H1 (cell line): Measurements from ENCODE around the gene SFXN4. TPM values are rescaled to one million over a fixed set of nuclear protein-coding genes. Genes with fewer than 3 reads are reported as not detected.

ENCODE experiments used
- CTCF ChIA-PET: fragments of 300-600 bp; sonication (Branson Sonifier 250); formaldehyde crosslinking; loops from one replicate; lab custom pipeline; 2021; ENCODE audit not compliant: partially characterized antibody; lab: Charles Lee
- POLR2A ChIA-PET: fragments of 300-600 bp; sonication (Branson Sonifier 250); formaldehyde crosslinking; loops from one replicate; lab custom pipeline; 2021; ENCODE audit warnings: inconsistent platforms; ENCODE audit not compliant: partially characterized antibody; lab: Charles Lee
- DNase-seq, 2 experiments: peaks; one replicate each; pipeline versions ENCODE4 v3.0.0 to v3.0.0-alpha.2; 2010 to 2022; ENCODE audit warnings: low spot score in 2 of 2, low read depth in 1 of 2, mixed read lengths in 1 of 2
- FAIRE-seq: peaks from 2 replicates; lab custom pipeline; 2011; peaks lifted over from hg19 to GRCh38; lab: Jason Lieb, UNC
- H2AFZ ChIP-seq: 2 replicates; pipeline ENCODE4 v1.8.1; 2012; ENCODE audit warnings: low read length, inconsistent platforms
- H2AK5ac ChIP-seq: 2 replicates; pipeline ENCODE4 v1.6.1; 2013; ENCODE audit warnings: low read depth, low read length
- H2BK120ac ChIP-seq: replicated peaks from 2 replicates; pipeline ENCODE3; 2013; ENCODE audit warnings: low read depth, low read length, inconsistent platforms
- H2BK12ac ChIP-seq: 2 replicates; pipeline ENCODE4 v1.6.1; 2013; ENCODE audit warnings: low read depth, low read length
- H2BK15ac ChIP-seq: 2 replicates; pipeline ENCODE4 v1.6.1; 2013; ENCODE audit warnings: low read length
- H2BK20ac ChIP-seq: 2 replicates; pipeline ENCODE4 v1.6.1; 2013; ENCODE audit warnings: low read length
- H2BK5ac ChIP-seq: 2 replicates; pipeline ENCODE4 v1.6.1; 2013; ENCODE audit warnings: low read depth, low read length
- H3K14ac ChIP-seq: 2 replicates; pipeline ENCODE4 v1.6.1; 2013; ENCODE audit warnings: inconsistent platforms; ENCODE audit not compliant: insufficient read length
- H3K18ac ChIP-seq: 2 replicates; pipeline ENCODE4 v1.6.1; 2013; ENCODE audit warnings: low read length; ENCODE audit errors: extremely low read depth
- H3K23ac ChIP-seq: 2 replicates; pipeline ENCODE4 v1.6.1; 2013; ENCODE audit warnings: inconsistent platforms; ENCODE audit not compliant: insufficient read length
- H3K23me2 ChIP-seq: 2 replicates; pipeline ENCODE4 v1.6.1; 2013; ENCODE audit warnings: low read depth, low read length
- H3K27ac ChIP-seq: 2 replicates; pipeline ENCODE4 v1.6.1; 2011; ENCODE audit warnings: low read depth, low read length, inconsistent platforms
- H3K27me3 ChIP-seq, 4 experiments: replicated peaks in 1 of 4; 1 replicate in 1 of 4; 2 replicates in 3 of 4; pipeline versions ENCODE4 v1.6.1 to v1.8.1; 2011 to 2013; ENCODE audit warnings: low read length in 3 of 4, mild to moderate bottlenecking in 3 of 4, inconsistent platforms in 2 of 4, mixed read lengths in 2 of 4, moderate library complexity in 1 of 4; ENCODE audit not compliant: control insufficient read depth in 3 of 4, insufficient read depth in 3 of 4; ENCODE audit errors: extremely low read depth in 1 of 4
- H3K36me3 ChIP-seq, 4 experiments: 2 replicates each; pipeline versions ENCODE4 v1.6.1 to v1.8.1; 2011 to 2013; ENCODE audit warnings: mild to moderate bottlenecking in 4 of 4, low read length in 3 of 4, moderate library complexity in 2 of 4, control low read depth in 1 of 4, inconsistent platforms in 1 of 4; ENCODE audit not compliant: insufficient read depth in 4 of 4, control insufficient read depth in 2 of 4
- H3K4ac ChIP-seq: replicated peaks from 2 replicates; pipeline ENCODE3; 2013; ENCODE audit warnings: low read length, low read depth, mixed read lengths, inconsistent platforms; ENCODE audit not compliant: insufficient read length
- H3K4me1 ChIP-seq, 4 experiments: replicated peaks in 1 of 4; 1 replicate in 1 of 4; 2 replicates in 3 of 4; pipeline versions ENCODE4 v1.6.1 to v1.8.1; 2011 to 2013; ENCODE audit warnings: low read length in 3 of 4, inconsistent platforms in 2 of 4, mixed read lengths in 1 of 4; ENCODE audit not compliant: insufficient read depth in 4 of 4, control insufficient read depth in 3 of 4
- H3K4me2 ChIP-seq, 2 experiments: 2 replicates each; pipeline versions ENCODE4 v1.6.1 to v1.8.1; 2011 to 2013; ENCODE audit warnings: low read depth in 2 of 2, low read length in 2 of 2, control low read depth in 1 of 2, inconsistent platforms in 1 of 2, mild to moderate bottlenecking in 1 of 2; ENCODE audit not compliant: insufficient read depth in 1 of 2
- H3K4me3 ChIP-seq, 4 experiments: fragments of 200-600, 300-600 bp in 1 of 4; sonication (generic), shearing (Covaris generic), sonication (Bioruptor Twin) in 1 of 4; 2 replicates each; pipeline versions ENCODE4 v1.5.1 to v1.8.1; 2011 to 2016; ENCODE audit warnings: low read length in 4 of 4, low read depth in 3 of 4, control low read depth in 2 of 4, inconsistent platforms in 2 of 4, mild to moderate bottlenecking in 2 of 4, mixed read lengths in 1 of 4, moderate library complexity in 1 of 4; ENCODE audit not compliant: insufficient read depth in 2 of 4; ENCODE audit errors: extremely low read depth in 1 of 4
- H3K56ac ChIP-seq: replicated peaks from 2 replicates; pipeline ENCODE3; 2013; ENCODE audit warnings: low read depth, mild to moderate bottlenecking, mixed read lengths, low read length, inconsistent platforms; ENCODE audit not compliant: insufficient read length
- H3K79me1 ChIP-seq: 2 replicates; pipeline ENCODE4 v1.6.1; 2013; ENCODE audit warnings: low read depth, low read length, control low read depth
- H3K79me2 ChIP-seq, 2 experiments: 2 replicates each; pipeline versions ENCODE4 v1.6.1 to v1.8.1; 2012 to 2013; ENCODE audit warnings: low read length in 2 of 2, mild to moderate bottlenecking in 2 of 2, inconsistent platforms in 1 of 2; ENCODE audit not compliant: insufficient read depth in 2 of 2, control insufficient read depth in 1 of 2
- H3K9ac ChIP-seq, 4 experiments: replicated peaks in 1 of 4; 1 replicate in 1 of 4; 2 replicates in 3 of 4; pipeline versions ENCODE4 v1.6.1 to v1.8.1; 2011 to 2013; ENCODE audit warnings: low read depth in 3 of 4, low read length in 3 of 4, control low read depth in 2 of 4, mild to moderate bottlenecking in 2 of 4, moderate library complexity in 2 of 4, inconsistent platforms in 1 of 4; ENCODE audit errors: extremely low read depth in 1 of 4
- H3K9me3 ChIP-seq, 2 experiments: 2 replicates each; pipeline versions ENCODE4 v1.6.1 to v1.8.1; 2012 to 2013; ENCODE audit warnings: mild to moderate bottlenecking in 2 of 2, moderate library complexity in 2 of 2, control low read depth in 1 of 2, inconsistent platforms in 1 of 2, low read depth in 1 of 2, low read length in 1 of 2, mixed read lengths in 1 of 2; ENCODE audit not compliant: insufficient read depth in 2 of 2
- H4K20me1 ChIP-seq, 2 experiments: replicated peaks in 1 of 2; 2 replicates each; pipeline versions ENCODE3 to v1.8.1; 2011 to 2013; ENCODE audit warnings: inconsistent platforms in 2 of 2, low read length in 2 of 2, mild to moderate bottlenecking in 1 of 2; ENCODE audit not compliant: insufficient read depth in 2 of 2, control insufficient read depth in 1 of 2
- H4K5ac ChIP-seq: 2 replicates; pipeline ENCODE4 v1.6.1; 2013; ENCODE audit warnings: low read length, low read depth, mixed read lengths, inconsistent platforms; ENCODE audit not compliant: insufficient read length
- H4K8ac ChIP-seq: 2 replicates; pipeline ENCODE4 v1.8.0; 2013; ENCODE audit warnings: mild to moderate bottlenecking, moderate library complexity, low read length, inconsistent platforms; ENCODE audit not compliant: insufficient read depth; ENCODE audit errors: extremely low read depth
- H4K91ac ChIP-seq: replicated peaks from 2 replicates; pipeline ENCODE3; 2013; ENCODE audit warnings: low read length, mixed read lengths, inconsistent platforms; ENCODE audit not compliant: insufficient read length
- SP2 ChIP-seq: IDR thresholded peaks from 2 replicates; pipeline ENCODE4 v1.6.1; 2012; ENCODE audit warnings: mild to moderate bottlenecking, low read length, inconsistent platforms
- SUZ12 ChIP-seq: fragments of 200-600 bp; sonication (generic); IDR thresholded peaks from 2 replicates; pipeline ENCODE4 v1.6.1; 2012; ENCODE audit warnings: mild to moderate bottlenecking, inconsistent platforms, low read length, moderate library complexity, mixed read lengths
- WGBS, 2 experiments: shearing (Covaris generic) in 1 of 2; methylation state at CpG; one replicate each; pipeline versions ENCODE4 v1.1.6 to v1.1.7; 2013 to 2015; ENCODE audit warnings: low lambda C conversion rate in 2 of 2, mixed read lengths in 2 of 2, inconsistent platforms in 1 of 2, low coverage in 1 of 2, missing lambda C conversion rate in 1 of 2; ENCODE audit not compliant: insufficient replicate concordance in 2 of 2, insufficient coverage in 1 of 2, insufficient read length in 1 of 2; ENCODE audit errors: extremely low coverage in 1 of 2, missing lambda C conversion rate in 1 of 2; 5-methylcytosine and 5-hydroxymethylcytosine counted together
- polyA plus RNA-seq, 7 experiments: library from polyadenylated mRNA; depleted of rRNA in 3 of 7; stranded (reverse) in 5 of 7; unstranded in 2 of 7; fragments of >200 nt in 5 of 7; fragments of 200-250 nt in 2 of 7; gene quantifications; 1 replicate in 5 of 7; 2 replicates in 1 of 7; 4 replicates in 1 of 7; pipeline versions ENCODE4 v1.2.1 to v1.2.3, GENCODE V29; 2011 to 2013; ENCODE audit warnings: missing spikeins in 2 of 7, mixed read lengths in 2 of 7
- total RNA-seq: library from RNA; stranded (reverse); fragmentation: NEBNext Ultra II Directional; extraction: Animal tissue kit (Norgen Biotek cat#: 25700); gene quantifications from 2 replicates; pipeline ENCODE4 v1.2.1, GENCODE V29; 2021

The SFXN4 gene
- total and polyA plus RNA-seq, 2 of the 8 experiments (the other 6 are each of a cell fraction or from before 2014, with no cell fraction given), result 15.4 to 21.6 TPM

- Histone ChIP-seq H2BK120ac (no peak overlapping the region), H2BK5ac (no peak overlapping the region), H2BK15ac (no peak overlapping the region), H2BK12ac (no peak overlapping the region), H3K4me1 (peaks cover 3 to 8% (median 6%) of the 10 kb centered on the region in 4 experiments), H4K5ac (no peak overlapping the region), H2BK20ac (no peak overlapping the region), H3K18ac (no peak overlapping the region), H3K27me3 (peaks cover 5 to 17% (median 14%) of the 10 kb centered on the region in 4 experiments), H2AFZ (no peak overlapping the region), H3K9me3 (no peaks in the 10 kb centered on the region), H3K27ac (no peak overlapping the region), H3K4me3 (peak overlapping the region; percentile 37 to 79 (median 62); a peak in 6 of 8 replicates), H3K56ac (no peak overlapping the region), H3K36me3 (no peaks in the 10 kb centered on the region), H3K14ac (no peak overlapping the region), H3K23ac (no peak overlapping the region), H4K91ac (no peak overlapping the region), H2AK5ac (no peak overlapping the region), H4K8ac (no peak overlapping the region), H3K4ac (no peak overlapping the region), H4K20me1 (peaks cover 0 to 5% of the 10 kb centered on the region in 2 experiments), H3K79me2 (no peaks in the 10 kb centered on the region), H3K23me2 (peaks cover 7% of the 10 kb centered on the region), H3K9ac (no peak overlapping the region), H3K4me2 (peak overlapping the region; percentile 75 to 94; a peak in 3 of 4 replicates), H3K79me1 (no peaks in the 10 kb centered on the region)
- CTCF ChIA-PET, result interaction anchor here (0.8 to 4.5 kb wide), 17 partner anchors 9 to 281 kb away, joined by 3 to 25 read pairs (median 4); no protein-coding TSS in a partner anchor
- WGBS, 2 experiments, result 35% methylated on average over 3 of the region's 3 CpGs; no CpG with 5 or more reads in 1 of the 2 experiments
- no peak for FAIRE-seq
- POLR2A ChIA-PET, result interaction anchor here (1.1 kb wide), 1 partner anchor 44 kb away, joined by 3 read pairs; no protein-coding TSS in a partner anchor
- TF ChIP-seq SP2, result no peak
- peak; percentile 2; the same call in 1 of the 2 replicates for TF ChIP-seq SUZ12
- no peak for DNase-seq
These were observed 43.0 kb upstream of the SFXN4 start for GRCh38 chr10:119208553-119208940.
